Activated T-cell treated with anti-CD3 and anti-CD28 coated beads for 1 hour (primary cell): Measurements from ENCODE around the gene TNS3.

ENCODE experiments used
- DNase-seq: peaks from one replicate; pipeline ENCODE4 v3.0.0-alpha.2; 2020; ENCODE audit warnings: low read depth

TNS3 gene

DNA sequence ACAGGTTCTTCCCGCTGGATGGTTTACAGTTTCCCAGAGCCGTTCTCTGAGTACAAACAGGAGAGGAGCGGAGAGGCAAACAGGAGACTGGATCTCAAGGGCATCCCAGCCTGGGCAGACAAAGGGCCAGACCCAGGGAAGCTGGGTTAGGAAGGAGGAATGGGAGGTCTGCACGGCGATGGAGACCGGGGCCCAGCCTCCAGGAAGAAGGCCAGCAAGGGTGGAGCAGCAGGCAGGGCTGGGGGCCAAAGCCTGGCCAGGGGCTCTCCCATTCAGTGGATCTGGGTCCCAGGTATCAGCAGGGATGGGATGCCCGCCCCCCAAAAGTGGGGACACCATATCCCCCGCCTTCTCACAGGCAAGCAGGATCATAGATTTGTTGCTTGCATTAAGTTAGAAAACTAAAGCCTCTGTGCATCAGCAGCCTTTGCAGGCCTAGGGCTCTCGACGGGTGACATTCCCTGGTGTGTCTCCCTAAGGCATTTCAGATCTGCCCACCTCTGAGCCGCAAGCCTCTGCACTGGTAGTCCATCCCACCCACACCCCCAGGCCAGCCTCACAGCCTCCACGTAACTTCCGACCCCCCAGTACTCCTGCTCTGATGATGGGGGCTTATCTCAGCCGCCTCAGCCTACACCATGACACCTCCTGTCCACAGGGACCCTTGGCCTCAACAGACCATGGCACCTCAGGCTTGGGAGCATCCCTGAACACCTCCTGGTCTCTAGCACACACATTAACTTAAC lies 59.9 kb downstream of the TNS3 start:
- no peak for DNase-seq

DNA sequence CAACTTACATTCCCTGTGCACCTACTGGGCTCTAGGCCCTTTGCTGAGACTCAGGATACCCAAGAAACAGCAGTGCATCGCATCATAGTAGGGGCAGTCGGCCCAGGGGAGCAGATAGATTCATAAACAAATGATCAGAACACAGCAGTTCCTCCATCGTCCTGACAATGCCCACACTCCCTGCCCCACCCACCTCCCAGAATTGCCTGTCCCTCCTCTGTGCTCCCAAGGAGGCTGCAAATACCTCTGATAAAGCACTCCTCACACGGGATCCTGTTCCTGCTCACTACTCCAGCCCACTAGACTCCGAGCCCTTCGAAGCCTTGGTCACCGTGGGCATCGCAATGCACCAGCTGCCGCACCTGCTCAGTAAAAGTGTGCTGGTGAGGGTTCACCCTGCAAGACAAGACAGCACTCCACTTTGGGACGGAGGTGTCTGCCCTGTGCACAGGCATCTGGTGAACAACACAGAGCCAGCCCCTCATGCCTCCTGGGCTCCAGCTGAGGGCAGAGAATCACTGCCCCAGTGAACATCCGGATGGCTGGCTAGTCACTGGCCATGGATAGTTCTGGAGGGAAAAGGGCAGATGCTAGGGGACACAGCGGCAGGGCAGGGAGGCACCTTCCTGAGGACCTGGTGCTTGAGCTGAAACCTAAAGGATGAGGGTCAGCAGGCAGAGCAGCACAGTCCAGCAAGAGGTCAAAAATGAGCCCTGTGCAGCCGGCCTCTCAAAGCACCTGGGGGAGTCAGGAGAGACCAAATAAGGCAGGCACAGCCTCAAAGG lies 60.7 kb downstream of the TNS3 start:
- no peak for DNase-seq

GRCh38 chr7:47520406-47520805 lies 61.5 kb downstream of the TNS3 start:
- no peak for DNase-seq

DNA sequence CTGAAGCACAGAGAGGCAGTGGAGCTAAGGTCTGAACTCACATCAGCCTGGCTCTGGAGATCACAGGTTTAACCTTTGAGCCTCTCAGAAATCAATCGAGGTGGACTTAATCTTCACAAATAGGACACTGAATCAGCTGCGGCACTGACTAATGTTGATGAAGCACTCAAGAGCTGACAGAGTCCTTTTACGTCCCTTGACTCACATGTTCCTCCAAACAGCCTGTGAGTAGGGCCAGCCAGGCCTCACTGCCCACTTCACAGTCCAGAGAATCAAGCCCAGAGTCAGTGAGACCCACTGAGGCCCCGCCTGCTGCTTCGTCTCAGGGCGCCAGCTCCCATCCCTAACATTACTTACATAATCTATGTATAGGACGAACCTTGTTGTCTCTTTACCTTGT lies 63.1 kb downstream of the TNS3 start:
- DNase-seq = no peak

DNA sequence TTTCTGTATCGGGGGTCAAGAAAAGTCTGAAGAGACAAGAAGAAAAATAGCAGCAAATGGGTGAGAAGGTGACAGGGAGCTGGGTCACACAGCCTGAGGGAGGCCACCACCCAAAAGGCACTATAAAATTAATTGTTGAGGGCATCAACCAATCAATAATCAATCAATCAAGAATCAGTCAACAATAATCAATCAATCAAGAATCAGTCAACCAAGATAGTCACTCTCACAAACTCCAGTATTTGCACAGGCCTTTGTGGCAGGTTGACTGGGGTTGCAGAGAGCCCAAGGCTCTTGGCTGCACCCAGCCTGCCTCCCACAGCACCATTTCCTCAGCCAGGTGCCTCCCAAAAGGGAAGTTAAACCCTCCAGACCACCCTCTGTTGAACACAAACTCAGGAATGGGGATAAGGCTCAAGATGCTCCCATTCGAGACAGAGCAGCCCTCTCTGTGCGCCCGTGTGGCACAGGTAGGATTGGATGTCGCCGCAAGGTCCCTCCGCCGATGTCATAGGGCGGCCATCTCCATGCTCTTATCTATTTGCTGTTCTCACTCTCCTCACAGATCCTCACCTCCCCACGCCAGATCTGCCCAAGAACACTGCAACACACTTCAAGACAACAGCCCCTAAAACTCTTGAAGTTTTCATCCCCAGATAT lies 64.0 kb downstream of the TNS3 start:
- DNase-seq = no peak

DNA sequence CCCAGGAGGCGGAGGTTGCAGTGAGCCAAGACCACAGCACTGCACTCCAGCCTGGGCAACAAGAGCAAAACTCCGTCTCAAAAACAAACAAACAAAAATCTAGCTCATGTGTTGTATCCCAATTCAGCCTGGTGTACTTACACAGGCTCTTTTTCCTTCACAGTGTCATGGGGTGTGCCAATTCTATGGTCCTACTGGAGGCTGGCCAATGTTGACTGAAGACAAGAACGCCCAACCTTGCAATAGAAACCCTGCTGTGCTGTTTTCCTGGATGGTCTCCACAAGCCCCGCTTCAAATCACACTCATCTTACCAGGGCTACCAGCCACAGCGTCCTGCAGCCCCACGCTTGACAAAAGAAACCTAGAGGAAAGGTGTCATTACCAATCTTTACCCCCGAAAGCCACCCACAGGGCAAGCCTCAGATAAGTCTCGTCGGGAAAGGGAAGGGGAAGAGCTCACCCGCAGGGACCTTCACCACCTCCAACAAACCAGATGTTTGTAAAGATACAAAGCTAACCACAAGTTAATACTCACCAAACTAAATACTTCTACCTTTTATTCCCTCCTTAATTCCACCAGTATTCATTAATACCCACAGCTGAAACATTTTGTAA lies 64.8 kb downstream of the TNS3 start:
- no peak for DNase-seq

- DNase-seq = no peak
Measured at GRCh38 chr7:47516386-47516785, 65.5 kb downstream of the TNS3 start.

DNA sequence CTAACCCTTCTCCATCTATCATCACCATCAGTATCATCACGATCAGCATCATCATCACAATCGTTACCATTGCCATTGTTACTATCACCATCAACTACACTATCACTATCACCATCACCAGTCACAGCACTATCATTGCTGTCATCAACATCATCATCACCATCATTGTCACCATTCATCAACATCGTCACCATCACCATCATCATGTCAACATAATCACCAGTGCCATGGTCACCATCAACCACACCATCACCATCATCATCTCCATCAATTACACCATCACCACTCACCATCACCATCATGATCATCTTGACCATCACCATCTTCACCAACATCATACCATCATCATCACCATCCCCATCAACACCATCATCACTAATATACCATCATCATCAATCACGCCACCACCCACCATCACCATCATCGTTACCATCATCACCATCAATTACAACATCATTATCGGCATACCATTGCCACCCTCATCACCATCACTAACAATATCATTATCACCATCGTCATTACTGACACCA lies 66.5 kb downstream of the TNS3 start:
- DNase-seq = no peak

GRCh38 chr7:47514818-47515217 lies 67.1 kb downstream of the TNS3 start:
- no peak for DNase-seq

GRCh38 chr7:47514367-47514766 lies 67.5 kb downstream of the TNS3 start:
- DNase-seq = no peak

DNA sequence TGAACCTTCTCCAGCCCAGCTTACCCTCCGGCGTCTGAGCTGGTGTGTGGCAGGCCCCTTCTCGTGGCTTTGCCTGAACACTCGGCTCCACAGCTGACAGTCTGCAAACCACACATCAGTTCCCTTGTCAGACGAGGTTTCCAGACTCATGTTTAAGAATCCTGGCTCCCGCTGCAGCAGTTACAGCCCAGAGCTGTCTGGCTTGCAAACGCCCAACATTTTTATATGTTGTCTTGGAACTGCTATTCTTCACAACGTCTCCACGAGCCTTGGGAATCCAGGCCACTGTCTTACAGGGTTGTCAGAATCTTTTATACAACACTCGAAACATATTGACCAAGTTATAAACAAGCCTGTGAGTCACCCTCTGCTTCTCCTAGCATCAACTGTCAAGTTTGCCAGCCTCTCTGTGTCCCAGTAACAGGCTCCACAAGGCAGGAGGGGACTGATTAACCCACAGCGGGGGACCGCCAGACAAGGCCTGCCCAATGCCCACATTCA lies 68.1 kb downstream of the TNS3 start:
- no peak for DNase-seq

DNA sequence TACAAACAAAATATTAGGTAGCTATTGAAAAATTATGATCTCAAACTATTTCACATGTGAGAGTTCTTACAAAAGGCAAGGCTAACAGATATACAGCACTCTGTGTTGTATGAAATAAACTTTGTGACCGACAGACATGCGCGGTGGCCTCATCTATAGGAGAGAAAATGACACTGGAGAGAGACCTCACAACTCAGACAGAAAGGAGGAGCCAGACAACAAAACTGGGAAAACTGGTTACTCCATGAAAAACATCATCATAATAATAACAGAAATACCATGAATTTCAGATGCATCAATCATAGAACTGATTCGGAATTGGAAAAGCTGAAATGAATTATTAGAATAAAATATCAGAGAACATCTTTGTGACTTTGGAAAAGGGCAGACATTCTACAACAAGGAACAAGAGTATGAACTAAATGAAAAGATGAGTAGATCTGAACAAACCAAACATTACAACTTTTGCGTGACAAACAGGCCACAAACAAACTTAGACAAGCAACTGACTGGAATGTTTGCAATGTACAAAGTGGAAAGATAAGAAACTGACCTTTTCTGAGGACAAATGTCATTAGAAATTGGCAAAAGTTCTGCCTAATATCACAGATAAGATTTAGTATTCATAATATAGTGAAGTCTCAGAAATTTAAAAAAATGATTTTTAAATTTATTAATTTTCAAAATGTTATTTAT lies 69.3 kb downstream of the TNS3 start:
- no peak for DNase-seq

- no peak for DNase-seq
Measured at GRCh38 chr7:47511699-47512370, 70.1 kb downstream of the TNS3 start.

- no peak for DNase-seq
Measured at GRCh38 chr7:47510786-47511185, 71.1 kb downstream of the TNS3 start.

GRCh38 chr7:47510192-47510591 lies 71.7 kb downstream of the TNS3 start:
- no peak for DNase-seq

- no peak for DNase-seq
Measured at GRCh38 chr7:47509571-47509970, 72.3 kb downstream of the TNS3 start.

- no peak for DNase-seq
Measured at GRCh38 chr7:47508389-47509380, 73.2 kb downstream of the TNS3 start.

DNA sequence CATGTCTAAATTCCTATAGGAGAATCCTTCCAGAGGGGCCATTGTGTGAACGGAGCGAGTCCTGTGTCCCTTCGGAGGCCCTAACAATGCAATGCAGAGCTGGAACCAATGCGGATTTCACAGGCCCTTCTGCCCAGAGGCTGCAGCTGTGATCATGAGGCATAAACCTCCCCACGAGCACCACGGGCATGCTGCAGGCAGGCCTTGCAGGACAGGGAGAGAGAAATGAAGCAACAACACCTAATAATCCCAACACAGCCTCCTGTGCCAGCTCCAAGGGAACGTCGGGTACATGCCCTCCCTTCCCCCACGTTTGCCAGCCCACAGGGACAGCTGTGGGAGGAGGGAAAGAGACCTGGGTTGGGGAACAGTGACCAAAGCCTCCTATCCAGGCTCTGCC lies 74.4 kb downstream of the TNS3 start:
- DNase-seq = no peak
